Naive thymus-derived CD8-positive, alpha-beta T cell (primary cell): Measurements from ENCODE around the gene TIGD4. TPM values are rescaled to one million over a fixed set of nuclear protein-coding genes. Genes with fewer than 3 reads are reported as not detected.

ENCODE experiments used
- ATAC-seq, 2 donors: fragments of 150-1000 bp; cut with Tn5 transposase in 1 of 2; sonication (Bioruptor Pico), chemical (Tn5 transposase) in 1 of 2; 1 replicate in 1 of 2; 2 replicates in 1 of 2; pipeline ENCODE4 v1.10.0; 2021; ENCODE audit warnings: mild to moderate bottlenecking in 2 of 2, moderate library complexity in 2 of 2
- POLR2A ChIA-PET: fragments of 350-600 bp; sonication (Branson Sonifier 250); formaldehyde crosslinking; loops from one replicate; lab custom pipeline; 2021; ENCODE audit warnings: antibody characterized with exemption; lab: Charles Lee
- DNase-seq, 10 donors: peaks; one replicate each; pipeline versions ENCODE4 v3.0.0 to v3.0.0-alpha.2; 2020 to 2022
- H3K27ac Mint-ChIP-seq, 10 donors: one replicate each; pipeline ENCODE4 v1.8.0; 2020 to 2022; ENCODE audit warnings: mild to moderate bottlenecking in 10 of 10, mixed read lengths in 10 of 10, moderate library complexity in 4 of 10, inconsistent platforms in 1 of 10
- H3K27me3 Mint-ChIP-seq, 5 donors: one replicate each; pipeline ENCODE4 v1.8.0; 2021 to 2022; ENCODE audit warnings: mixed read lengths in 5 of 5
- H3K36me3 Mint-ChIP-seq, 3 donors: one replicate each; pipeline ENCODE4 v1.8.0; 2020 to 2022; ENCODE audit warnings: mixed read lengths in 3 of 3, mild to moderate bottlenecking in 2 of 3, inconsistent platforms in 1 of 3
- H3K4me1 Mint-ChIP-seq, 4 donors: one replicate each; pipeline ENCODE4 v1.8.0; 2021 to 2022; ENCODE audit warnings: mixed read lengths in 4 of 4
- H3K4me3 Mint-ChIP-seq, 10 donors: one replicate each; pipeline ENCODE4 v1.8.0; 2020 to 2022; ENCODE audit warnings: mild to moderate bottlenecking in 10 of 10, mixed read lengths in 10 of 10, moderate library complexity in 6 of 10, inconsistent platforms in 1 of 10
- H3K9me3 Mint-ChIP-seq, 9 donors: one replicate each; pipeline ENCODE4 v1.8.0; 2020 to 2022; ENCODE audit warnings: mixed read lengths in 9 of 9, mild to moderate bottlenecking in 3 of 9, inconsistent platforms in 1 of 9, moderate library complexity in 1 of 9
- polyA plus RNA-seq, 3 donors: library from polyadenylated mRNA; unstranded; fragments of 300-500 nt; fragmentation: Illumina TruSeq; gene quantifications; one replicate each; pipeline ENCODE4 v1.2.3, GENCODE V29; 2021
- total RNA-seq, 8 experiments: library from RNA in 2 of 8; stranded (reverse) in 2 of 8; gene quantifications; one replicate each; pipeline ENCODE4 v1.2.3 and lab custom pipeline; 2021 to 2026

The TIGD4 gene
- total RNA-seq (under 1 TPM; 0.36 to 0.47 TPM), polyA plus RNA-seq (under 1 TPM in 1 of 3 donors, not detected in 2; 0.12 TPM), total RNA-seq (lab: John Stamatoyannopoulos, UW) (0 to 1.1 (median 0.54) reads per million in 6 experiments)

GRCh38 chr4:152779513-152780266 lies at the start of gene TIGD4, which contains the start of gene ARFIP1:
TSS of gene TIGD4 (minus strand) at chr4:152779730. CDS start at chr4:152771004, 8,726 bp downstream.
TSS of gene ARFIP1 (plus strand) at chr4:152779954. CDS start at chr4:152829634, 49,680 bp downstream.
- Mint-ChIP-seq H3K27me3 (peaks cover 0 to 12% (median 3%) of the 10 kb centered on the region in 5 donors), H3K4me3 (peak within 1 kb of the TSS; percentile 92 to 100 (median 99)), H3K9me3 (no peaks in the 10 kb centered on the region), H3K4me1 (peaks cover 18 to 56% (median 48%) of the 10 kb centered on the region in 4 donors), H3K27ac (peak within 1 kb of the TSS; percentile 87 to 99 (median 97)), H3K36me3 (no peaks in the 10 kb centered on the region)
- POLR2A ChIA-PET: interaction anchor here (0.8 to 2.6 kb wide), 8 partner anchors 8 to 1681 kb away, joined by 3 to 13 read pairs (median 4); partner anchors contain the start of genes FBXW7, GATB and TMEM154
- DNase-seq (peak; percentile 82 to 96 (median 93)), ATAC-seq (peak; percentile 83 to 85)

DNA sequence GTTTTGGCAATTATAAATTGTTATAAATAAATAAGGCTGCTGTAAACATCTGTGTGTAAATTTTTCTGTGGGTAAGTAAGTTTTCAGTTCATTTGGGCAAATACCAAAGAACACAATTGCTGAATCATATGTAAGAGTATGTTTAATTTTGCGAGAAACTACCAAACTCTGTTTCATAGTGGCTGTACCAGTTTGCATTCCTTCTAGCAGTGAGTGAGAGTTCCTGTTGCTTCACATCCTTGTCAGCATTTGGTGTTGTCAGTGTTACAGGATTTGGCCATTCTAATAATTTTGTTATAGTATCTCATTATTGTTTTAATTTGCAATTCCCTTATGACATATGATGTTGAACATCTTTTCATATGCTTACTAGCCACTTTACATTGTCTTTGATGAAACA lies 48.6 kb upstream of the TIGD4 start:
- POLR2A ChIA-PET: no interaction called here
- Mint-ChIP-seq H3K27ac (no peak overlapping the region), H3K27me3 (no peaks in the 10 kb centered on the region), H3K9me3 (peaks cover 11 to 46% (median 22%) of the 10 kb centered on the region in 9 donors), H3K4me3 (no peak overlapping the region), H3K4me1 (no peaks in the 10 kb centered on the region), H3K36me3 (peaks cover 28 to 51% (median 43%) of the 10 kb centered on the region in 3 donors)
- no peak for DNase-seq
- no peak for ATAC-seq

GRCh38 chr4:152825336-152825735 lies 45.8 kb upstream of the TIGD4 start:
- peaks cover 0 to 3% (median 0%) of the 10 kb centered on the region in 4 donors for H3K4me1 Mint-ChIP-seq
- POLR2A ChIA-PET: no interaction called here
- peaks cover 0 to 52% (median 24%) of the 10 kb centered on the region in 9 donors for H3K9me3 Mint-ChIP-seq
- H3K27me3 Mint-ChIP-seq: no peaks in the 10 kb centered on the region
- no peak overlapping the region for H3K27ac Mint-ChIP-seq
- no peak overlapping the region for H3K4me3 Mint-ChIP-seq
- ATAC-seq (no peak), DNase-seq (no peak)
- peaks cover 8 to 44% (median 25%) of the 10 kb centered on the region in 3 donors for H3K36me3 Mint-ChIP-seq

GRCh38 chr4:152824561-152824960 lies 45.0 kb upstream of the TIGD4 start:
- peaks cover 0 to 52% (median 24%) of the 10 kb centered on the region in 9 donors for H3K9me3 Mint-ChIP-seq
- H3K4me1 Mint-ChIP-seq: peaks cover 0 to 5% (median 0%) of the 10 kb centered on the region in 4 donors
- no peak overlapping the region for H3K27ac Mint-ChIP-seq
- H3K4me3 Mint-ChIP-seq: no peak overlapping the region
- POLR2A ChIA-PET: no interaction called here
- no peak for DNase-seq
- no peaks in the 10 kb centered on the region for H3K27me3 Mint-ChIP-seq
- ATAC-seq: no peak
- peaks cover 5 to 43% (median 21%) of the 10 kb centered on the region in 3 donors for H3K36me3 Mint-ChIP-seq

GRCh38 chr4:152822323-152822722 lies 42.8 kb upstream of the TIGD4 start:
- peaks cover 5 to 44% (median 21%) of the 10 kb centered on the region in 9 donors for H3K9me3 Mint-ChIP-seq
- peaks cover 2 to 33% (median 13%) of the 10 kb centered on the region in 3 donors for H3K36me3 Mint-ChIP-seq
- no peak overlapping the region for H3K27ac Mint-ChIP-seq
- ATAC-seq (no peak), DNase-seq (no peak)
- peaks cover 4 to 16% (median 8%) of the 10 kb centered on the region in 4 donors for H3K4me1 Mint-ChIP-seq
- POLR2A ChIA-PET: no interaction called here
- no peak overlapping the region for H3K4me3 Mint-ChIP-seq
- H3K27me3 Mint-ChIP-seq: no peaks in the 10 kb centered on the region

- no peaks in the 10 kb centered on the region for H3K27me3 Mint-ChIP-seq
- H3K4me1 Mint-ChIP-seq: peaks cover 16 to 29% (median 21%) of the 10 kb centered on the region in 4 donors
- peaks cover 12 to 45% (median 28%) of the 10 kb centered on the region in 9 donors for H3K9me3 Mint-ChIP-seq
- peaks cover 15 to 36% (median 32%) of the 10 kb centered on the region in 3 donors for H3K36me3 Mint-ChIP-seq
- DNase-seq (no peak), ATAC-seq (no peak)
- POLR2A ChIA-PET: no interaction called here
- no peak overlapping the region for H3K4me3 Mint-ChIP-seq
- H3K27ac Mint-ChIP-seq: no peak overlapping the region
Measured at GRCh38 chr4:152820073-152820472, 40.5 kb upstream of the TIGD4 start.

GRCh38 chr4:152819026-152819645 lies 39.6 kb upstream of the TIGD4 start:
- no peak overlapping the region for H3K4me3 Mint-ChIP-seq
- no peaks in the 10 kb centered on the region for H3K27me3 Mint-ChIP-seq
- ATAC-seq: no peak
- peaks cover 10 to 46% (median 32%) of the 10 kb centered on the region in 9 donors for H3K9me3 Mint-ChIP-seq
- peaks cover 24 to 44% (median 41%) of the 10 kb centered on the region in 3 donors for H3K36me3 Mint-ChIP-seq
- H3K27ac Mint-ChIP-seq: no peak overlapping the region
- H3K4me1 Mint-ChIP-seq: peaks cover 16 to 29% (median 21%) of the 10 kb centered on the region in 4 donors
- POLR2A ChIA-PET: no interaction called here
- DNase-seq: no peak

- ATAC-seq (no peak), DNase-seq (no peak)
- peaks cover 16 to 57% (median 44%) of the 10 kb centered on the region in 9 donors for H3K9me3 Mint-ChIP-seq
- peak overlapping the region in 2 of 10 donors; percentile 16 to 34 for H3K4me3 Mint-ChIP-seq
- peak overlapping the region in 3 of 10 donors; percentile 17 to 45 (median 25) for H3K27ac Mint-ChIP-seq
- no peaks in the 10 kb centered on the region for H3K27me3 Mint-ChIP-seq
- POLR2A ChIA-PET: no interaction called here
- H3K4me1 Mint-ChIP-seq: peaks cover 18 to 29% (median 24%) of the 10 kb centered on the region in 4 donors
- H3K36me3 Mint-ChIP-seq: peaks cover 37 to 59% (median 54%) of the 10 kb centered on the region in 3 donors
Measured at GRCh38 chr4:152817331-152817730, 37.8 kb upstream of the TIGD4 start.

DNA sequence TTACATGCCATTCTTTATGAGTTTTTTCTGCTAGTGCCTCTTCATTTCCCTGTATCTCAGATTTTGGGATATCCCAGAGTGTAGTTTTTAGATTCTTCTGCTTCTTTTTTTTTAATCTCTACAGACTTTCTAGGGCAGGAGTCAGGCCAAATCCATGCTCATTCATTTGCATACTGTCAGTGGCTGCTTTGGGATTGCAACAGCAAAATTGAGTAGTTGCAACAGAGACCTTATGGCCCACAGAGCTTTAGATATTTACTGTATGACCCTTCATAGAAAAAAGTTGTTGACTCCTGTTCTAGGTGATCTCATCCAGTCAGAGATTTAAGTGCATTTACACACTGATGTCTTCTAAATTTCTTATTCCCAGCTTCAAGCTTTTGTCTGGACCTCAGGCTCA lies 35.5 kb upstream of the TIGD4 start:
- Mint-ChIP-seq H3K4me3 (peak overlapping the region in 1 of 10 donors; percentile 13), H3K27ac (peak overlapping the region in 1 of 10 donors; percentile 7)

DNA sequence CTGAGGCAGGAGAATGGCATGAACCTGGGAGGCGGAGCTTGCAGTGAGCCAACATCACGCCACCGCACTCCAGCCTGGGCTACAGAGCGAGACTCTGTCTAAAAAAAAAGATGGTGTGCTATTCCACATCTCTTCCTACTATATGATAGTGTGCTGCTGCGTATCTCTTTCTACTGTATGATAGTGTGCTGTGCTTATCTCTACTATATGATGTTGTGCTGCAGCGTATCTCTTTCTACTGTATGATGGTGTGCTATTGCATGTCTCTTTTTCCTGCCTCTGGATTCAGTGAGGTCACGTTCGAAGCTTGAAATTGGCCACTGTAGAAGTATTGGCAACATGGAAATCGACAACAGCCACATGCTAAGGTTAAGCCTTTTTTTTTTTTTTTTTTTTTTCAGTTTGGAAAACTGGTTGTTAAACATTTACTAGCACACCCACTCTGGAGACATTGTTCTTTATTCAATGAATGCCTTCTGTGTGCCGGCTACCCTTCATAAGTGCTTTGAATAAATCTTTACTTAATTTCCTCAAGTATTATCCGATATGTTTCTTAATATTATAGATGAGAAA lies 31.3 kb upstream of the TIGD4 start:
- Mint-ChIP-seq H3K4me3 (no peak overlapping the region), H3K27ac (no peak overlapping the region), H3K36me3 (peaks cover 42 to 64% (median 53%) of the 10 kb centered on the region in 3 donors), H3K27me3 (no peaks in the 10 kb centered on the region), H3K9me3 (peaks cover 14 to 52% (median 35%) of the 10 kb centered on the region in 9 donors), H3K4me1 (peaks cover 5 to 24% (median 17%) of the 10 kb centered on the region in 4 donors)
- no peak for ATAC-seq
- no peak for DNase-seq
- POLR2A ChIA-PET: no interaction called here

More for the DNA sequence above, 35.5 kb upstream of the TIGD4 start:
- DNase-seq (no peak), ATAC-seq (no peak)
- POLR2A ChIA-PET: no interaction called here
- H3K9me3 Mint-ChIP-seq: peaks cover 17 to 70% (median 54%) of the 10 kb centered on the region in 9 donors
- H3K4me1 Mint-ChIP-seq: peaks cover 18 to 31% (median 21%) of the 10 kb centered on the region in 4 donors
- peaks cover 52 to 74% (median 64%) of the 10 kb centered on the region in 3 donors for H3K36me3 Mint-ChIP-seq
- H3K27me3 Mint-ChIP-seq: no peaks in the 10 kb centered on the region

DNA sequence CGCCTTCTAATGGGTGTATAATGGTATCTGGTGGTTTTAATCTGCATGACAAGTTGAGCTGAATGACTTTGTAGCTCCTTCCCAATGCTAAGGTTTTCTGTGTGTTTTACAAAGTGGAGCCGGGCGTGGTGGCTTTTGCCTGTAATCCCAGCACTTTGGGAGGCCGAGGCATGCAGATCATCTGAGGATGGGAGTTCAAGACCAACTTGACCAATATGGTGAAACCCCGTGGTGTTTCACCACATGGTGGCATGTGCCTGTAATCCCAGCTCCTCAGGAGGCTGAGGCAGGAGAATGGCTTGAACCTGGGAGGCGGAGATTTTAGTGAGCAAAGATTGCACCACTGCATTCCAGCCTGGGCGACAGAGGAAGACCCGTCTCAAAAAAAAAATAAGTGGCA lies 29.1 kb upstream of the TIGD4 start:
- no peak for DNase-seq
- H3K27me3 Mint-ChIP-seq: no peaks in the 10 kb centered on the region
- peaks cover 5 to 36% (median 20%) of the 10 kb centered on the region in 4 donors for H3K4me1 Mint-ChIP-seq
- no peak overlapping the region for H3K4me3 Mint-ChIP-seq
- POLR2A ChIA-PET: no interaction called here
- peak overlapping the region in 1 of 10 donors; percentile 53 for H3K27ac Mint-ChIP-seq
- H3K9me3 Mint-ChIP-seq: peaks cover 11 to 30% (median 18%) of the 10 kb centered on the region in 9 donors
- H3K36me3 Mint-ChIP-seq: peaks cover 25 to 45% (median 34%) of the 10 kb centered on the region in 3 donors
- no peak for ATAC-seq

DNA sequence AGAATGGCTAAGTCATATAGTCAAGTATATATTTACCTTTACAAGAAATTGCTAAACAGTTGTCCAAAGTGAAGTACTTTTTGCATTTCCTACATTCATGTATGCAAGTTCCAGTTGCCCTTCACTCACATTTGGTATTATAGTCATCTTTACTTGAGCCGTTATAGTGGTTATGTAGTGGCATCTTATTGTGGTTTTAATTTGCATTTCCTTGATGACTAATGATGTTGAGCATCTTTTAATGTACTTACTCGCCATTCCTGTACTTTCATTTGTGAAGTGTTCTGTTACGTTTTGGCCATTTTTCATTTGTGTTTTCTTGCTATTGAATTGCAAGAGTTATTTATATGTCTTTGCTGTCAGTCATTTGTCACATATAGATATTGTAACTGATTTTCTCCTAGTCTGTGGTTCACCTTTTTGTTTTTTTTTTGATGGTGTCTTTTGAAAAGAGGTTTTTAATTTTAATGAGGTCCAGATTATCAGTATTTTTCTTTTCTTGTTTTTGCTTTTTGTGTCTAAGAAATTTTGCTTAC lies 27.8 kb upstream of the TIGD4 start:
- Mint-ChIP-seq H3K27ac (peak overlapping the region in 3 of 10 donors; percentile 20 to 38 (median 34)), H3K4me1 (peaks cover 5 to 36% (median 18%) of the 10 kb centered on the region in 4 donors), H3K4me3 (peak overlapping the region in 1 of 10 donors; percentile 45), H3K9me3 (peaks cover 4 to 17% (median 7%) of the 10 kb centered on the region in 9 donors), H3K36me3 (peaks cover 15 to 37% (median 26%) of the 10 kb centered on the region in 3 donors), H3K27me3 (no peaks in the 10 kb centered on the region)
- POLR2A ChIA-PET: no interaction called here
- ATAC-seq (no peak), DNase-seq (no peak)
